Measurements from ENCODE around the gene NMRAL1. TPM values are rescaled to one million over a fixed set of nuclear protein-coding genes. Genes with fewer than 3 reads are reported as not detected.

NMRAL1 gene
- total and polyA plus RNA-seq, 10 of the 15 experiments (the other 5 are each of a cell fraction or from before 2014, with no cell fraction given), result 4.8 to 102 (median 62.5) TPM

- no peak for TF ChIP-seq ZNF687 (IDR thresholded peaks at IDR 0.05)
These were observed 35.0 kb upstream of the NMRAL1 start (continued) for GRCh38 chr16:4509420-4509819.

GRCh38 chr16:4508806-4509205 is 34.4 kb upstream of the NMRAL1 start:
- 96% methylated on average over 3 of the region's 3 CpGs for WGBS (ENCODE audit: insufficient coverage, insufficient replicate concordance, low lambda C conversion rate, missing lambda C conversion rate)
- Histone ChIP-seq H3K36me3 (ENCODE audit: control insufficient read depth in 2 of 2, insufficient read depth in 2 of 2, low read length in 1 of 2) (peaks cover 24 to 49% of the 10 kb centered on the region in 2 experiments; a peak in 3 of 4 replicates), H3K79me2 (ENCODE audit: control insufficient read depth, insufficient read depth, low read length) (peaks cover 2% of the 10 kb centered on the region), H3K27ac (ENCODE audit: control insufficient read depth, insufficient read depth) (no peak overlapping the region), H3K4me3 (no peak overlapping the region), H3K9ac (ENCODE audit: control insufficient read depth, insufficient read depth, low read length) (no peak overlapping the region), H3K27me3 (replicated peaks in 1 of 2; ENCODE audit: control insufficient read depth in 2 of 2, insufficient read depth in 2 of 2, low read length in 1 of 2) (no peaks in the 10 kb centered on the region), H3K9me3 (replicated peaks; ENCODE audit: control insufficient read depth, insufficient read depth, low read length) (no peaks in the 10 kb centered on the region), H2AFZ (ENCODE audit: control insufficient read depth, low read depth, low read length) (no peak overlapping the region), H3K4me2 (ENCODE audit: control insufficient read depth, insufficient read depth) (no peak overlapping the region), H4K20me1 (ENCODE audit: control insufficient read depth, insufficient read depth) (no peaks in the 10 kb centered on the region), H3K4me1 (ENCODE audit: control insufficient read depth, insufficient read depth, low read length) (peaks cover 23% of the 10 kb centered on the region)
- SMC1A ChIA-PET (ENCODE audit: uncharacterized antibody, unreplicated experiment), result interaction anchor here (2.6 to 4.0 kb wide), 3 partner anchors 40 to 116 kb away, joined by 7 to 41 read pairs (median 9); partner anchors contain the start of gene MGRN1
- DNase-seq (ENCODE audit: low read depth, low spot score) (no peak), FAIRE-seq (no peak), ATAC-seq (no peak)
- CTCF ChIA-PET, result interaction anchor here (1.2 to 6.5 kb wide), 6 partner anchors 8 to 115 kb away, joined by 3 to 90 read pairs (median 24); partner anchors contain the start of gene MGRN1
- intact Hi-C loops (cut with micrococcal nuclease; ENCODE audit: unreplicated experiment), result no loop called here
- in situ Hi-C loops (cut with MboI), result no loop called here
- no TSS peak for BruUV-seq (replicated peaks)
- RAD21 ChIA-PET (ENCODE audit: unreplicated experiment), result interaction anchor here (0.7 to 4.1 kb wide), 4 partner anchors 39 to 108 kb away, joined by 3 to 26 read pairs (median 6); no protein-coding TSS in a partner anchor
- POLR2A ChIA-PET, result interaction anchor here (0.5 kb wide), 1 partner anchor 255 kb away, joined by 3 read pairs; no protein-coding TSS in a partner anchor
- no peak for TF ChIP-seq NFIC (IDR thresholded peaks at IDR 0.05; ENCODE audit: low read depth, low read length)
- TF ChIP-seq IRF5 (IDR thresholded peaks at IDR 0.05; ENCODE audit: borderline replicate concordance), result no peak
- TF ChIP-seq HSF1 (IDR thresholded peaks at IDR 0.05; ENCODE audit: low read depth, low read length), result no peak
- TF ChIP-seq CTCF (IDR thresholded peaks at IDR 0.05 in 2 of 3, conservative IDR thresholded peaks at IDR 0.05 in 1 of 3; ENCODE audit: control insufficient read depth in 2 of 3, extremely low read depth in 1 of 3, insufficient read depth in 1 of 3, low read depth in 3 of 3, low read length in 3 of 3), result no peak
- no peak for TF ChIP-seq BRCA1 (IDR thresholded peaks at IDR 0.05; ENCODE audit: low read depth, low read length)
- TF ChIP-seq BCLAF1 (IDR thresholded peaks at IDR 0.05), result no peak
- TF ChIP-seq POLR2AphosphoS2 (IDR thresholded peaks at IDR 0.05; ENCODE audit: low read depth, low read length), result no peak
- TF ChIP-seq EED (IDR thresholded peaks at IDR 0.05; ENCODE audit: low read depth), result no peak

All from GM12878 (cell line).